Activated gamma-delta T cell treated with Interleukin-2 at 50 U/mL for 16 hours (primary cell): Measurements from ENCODE around the gene ADI1.

Experiments
- DNase-seq: peaks from one replicate; pipeline ENCODE4 v3.0.0-alpha.2; 2020

Gene ADI1

GRCh38 chr2:3478846-3479385, 40.4 kb downstream of the ADI1 start:
- no peak for DNase-seq

GRCh38 chr2:3476985-3477327, 42.4 kb downstream of the ADI1 start:
- DNase-seq: no peak

- DNase-seq: no peak
Measured at GRCh38 chr2:3476321-3476984, 42.9 kb downstream of the ADI1 start.

GRCh38 chr2:3475771-3476170, 43.6 kb downstream of the ADI1 start:
- DNase-seq: no peak

GRCh38 chr2:3472966-3473365, 46.4 kb downstream of the ADI1 start:
- DNase-seq: no peak

GRCh38 chr2:3472296-3472695, 47.0 kb downstream of the ADI1 start:
- no peak for DNase-seq

DNA sequence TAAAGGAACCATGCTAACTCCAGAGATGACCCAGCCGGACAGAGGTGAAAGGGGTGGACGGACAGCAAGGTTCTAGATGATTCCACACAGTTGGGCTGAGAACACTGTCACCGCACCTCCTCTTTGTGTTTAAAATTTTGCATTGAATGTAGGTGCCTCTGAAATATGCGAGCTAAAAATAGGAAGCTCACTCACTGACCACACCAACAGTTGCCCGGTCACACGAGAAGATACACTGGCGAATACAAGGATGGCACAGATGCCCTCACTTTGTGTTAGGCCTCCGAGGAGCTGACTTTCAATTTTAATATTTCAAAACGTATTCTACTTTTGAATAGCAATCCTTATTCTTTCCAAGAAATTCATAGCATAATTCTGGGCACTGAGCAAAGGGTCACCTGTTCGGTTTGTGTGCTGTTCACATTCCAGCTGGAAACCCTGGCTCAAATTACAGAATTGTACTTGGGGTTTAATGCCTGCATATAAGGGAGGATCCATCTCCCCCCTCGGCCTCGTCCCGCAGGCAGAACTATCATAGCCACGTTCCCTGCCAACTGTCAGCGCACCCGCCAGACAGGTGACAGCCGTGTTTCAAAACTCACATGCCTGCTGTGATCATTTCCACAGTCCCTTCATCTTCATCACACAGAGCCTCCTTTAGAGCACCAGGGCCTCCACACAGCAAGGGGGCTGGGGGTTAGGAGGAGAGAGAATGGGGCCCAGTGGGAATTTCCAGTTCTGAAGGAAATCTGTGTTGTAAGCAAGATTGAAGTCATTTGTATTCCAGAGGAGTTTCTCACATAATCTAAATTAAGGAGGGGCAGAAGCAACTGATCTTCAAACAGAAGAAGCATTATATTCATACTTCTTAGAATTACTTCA, 48.2 kb downstream of the ADI1 start:
- DNase-seq: no peak

DNA sequence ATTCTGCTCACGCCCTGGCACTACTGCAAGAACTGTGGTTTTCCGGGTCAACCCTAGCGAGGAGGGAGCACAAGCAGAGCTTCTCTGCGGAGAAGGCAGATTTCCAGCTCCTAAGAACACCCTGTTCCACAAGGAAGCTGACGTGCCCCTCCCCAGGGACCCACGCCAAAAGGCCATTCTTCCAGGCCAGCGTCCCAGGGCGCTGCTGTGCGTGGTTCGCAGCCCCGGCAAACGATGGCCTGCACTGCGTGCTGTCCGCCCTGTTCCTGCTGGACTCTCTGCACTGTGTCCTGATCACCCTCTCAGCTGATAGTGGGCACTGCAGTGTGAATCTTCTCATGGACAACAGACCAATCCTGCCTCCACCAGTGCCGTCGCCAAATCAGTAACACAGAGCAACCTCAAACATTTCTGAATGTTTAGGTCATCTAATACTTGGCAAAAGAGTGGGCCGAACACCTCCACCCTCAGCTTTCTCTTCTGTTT, 49.1 kb downstream of the ADI1 start:
- no peak for DNase-seq

DNA sequence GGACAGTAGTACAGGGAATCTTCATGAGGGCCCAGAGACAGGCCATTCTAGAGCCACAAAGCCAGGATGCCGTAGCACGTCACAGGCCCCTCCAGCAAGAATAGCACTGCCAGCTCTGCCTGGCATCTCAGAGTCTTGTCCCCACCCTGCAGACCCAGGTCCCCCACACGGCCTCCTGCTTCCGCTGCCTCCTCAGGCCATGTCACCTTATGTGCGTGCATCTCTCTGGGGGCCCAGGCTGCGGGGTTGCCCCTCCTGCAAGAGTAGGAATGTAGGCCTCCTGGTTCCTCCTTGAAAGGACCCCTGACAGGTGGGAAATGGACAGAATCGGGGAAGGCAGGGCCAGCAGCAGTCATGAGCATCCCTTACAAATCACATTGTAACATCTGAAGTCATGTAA, 49.8 kb downstream of the ADI1 start:
- no peak for DNase-seq

GRCh38 chr2:3468296-3468988, 50.9 kb downstream of the ADI1 start:
- no peak for DNase-seq

DNA sequence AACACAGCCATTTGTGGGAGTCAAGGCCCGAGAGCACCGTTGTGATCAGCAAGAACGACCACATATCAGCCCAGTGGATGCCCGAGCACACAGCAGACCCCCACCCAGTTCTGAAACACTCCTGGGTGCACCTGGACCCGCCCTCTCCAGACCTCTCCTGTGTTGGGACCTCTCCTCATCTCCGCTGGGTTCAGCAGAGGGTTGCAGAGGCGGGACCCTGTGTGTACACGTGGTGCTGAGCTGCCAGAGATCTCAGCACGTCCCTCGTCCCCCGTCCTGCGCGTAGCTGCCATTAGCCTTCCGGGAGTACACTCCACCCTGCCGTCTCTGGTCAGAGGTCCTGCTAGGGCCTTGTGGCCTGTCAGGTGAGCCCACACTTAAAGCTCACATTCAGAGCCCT, 51.7 kb downstream of the ADI1 start:
- no peak for DNase-seq

DNA sequence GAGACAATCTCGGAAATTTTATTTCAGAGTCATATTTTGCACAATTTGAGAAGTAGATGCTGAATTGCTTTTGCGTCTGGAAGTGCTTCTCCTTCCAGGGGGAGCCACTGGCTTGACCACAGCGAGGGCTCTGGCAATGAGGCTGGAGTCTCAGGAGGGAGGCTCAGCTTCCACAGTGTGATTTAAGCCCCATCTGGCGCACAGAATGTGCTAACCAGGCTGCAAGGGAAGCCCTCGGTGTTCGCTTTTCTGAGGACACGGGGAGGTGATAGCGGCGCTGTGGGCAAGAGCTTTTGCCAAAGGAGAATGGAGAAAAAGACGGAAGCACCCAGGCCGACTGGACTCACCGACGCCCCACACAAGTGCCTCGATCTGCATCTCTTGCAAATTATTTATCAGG, 52.4 kb downstream of the ADI1 start:
- no peak for DNase-seq

GRCh38 chr2:3466482-3466863, 52.9 kb downstream of the ADI1 start:
- no peak for DNase-seq

GRCh38 chr2:3465844-3466481, 53.4 kb downstream of the ADI1 start:
- DNase-seq: no peak

- no peak for DNase-seq
Measured at GRCh38 chr2:3465328-3465727, 54.0 kb downstream of the ADI1 start.

GRCh38 chr2:3464401-3465005, 54.8 kb downstream of the ADI1 start:
- DNase-seq: no peak

DNA sequence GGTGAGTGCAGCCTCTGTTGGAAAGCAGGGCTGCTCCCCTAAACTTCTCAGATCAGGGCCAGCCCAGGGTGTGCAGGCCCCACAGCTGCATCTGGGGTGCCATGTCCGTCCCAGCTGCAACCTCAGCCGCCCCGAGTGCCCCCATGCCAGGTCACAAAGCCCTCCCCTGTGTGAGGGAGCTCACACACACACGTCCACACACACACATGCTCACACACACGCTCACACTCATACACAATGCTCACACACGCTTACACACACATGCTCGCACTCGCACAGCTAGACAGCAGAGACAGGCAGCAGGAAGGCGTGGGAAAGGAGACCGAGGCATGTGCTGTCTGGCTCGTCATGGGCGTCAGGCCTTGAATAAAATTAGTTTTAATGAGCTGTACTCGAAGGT, 55.4 kb downstream of the ADI1 start:
- no peak for DNase-seq

GRCh38 chr2:3463186-3463835, 56.0 kb downstream of the ADI1 start:
- DNase-seq: no peak

DNA sequence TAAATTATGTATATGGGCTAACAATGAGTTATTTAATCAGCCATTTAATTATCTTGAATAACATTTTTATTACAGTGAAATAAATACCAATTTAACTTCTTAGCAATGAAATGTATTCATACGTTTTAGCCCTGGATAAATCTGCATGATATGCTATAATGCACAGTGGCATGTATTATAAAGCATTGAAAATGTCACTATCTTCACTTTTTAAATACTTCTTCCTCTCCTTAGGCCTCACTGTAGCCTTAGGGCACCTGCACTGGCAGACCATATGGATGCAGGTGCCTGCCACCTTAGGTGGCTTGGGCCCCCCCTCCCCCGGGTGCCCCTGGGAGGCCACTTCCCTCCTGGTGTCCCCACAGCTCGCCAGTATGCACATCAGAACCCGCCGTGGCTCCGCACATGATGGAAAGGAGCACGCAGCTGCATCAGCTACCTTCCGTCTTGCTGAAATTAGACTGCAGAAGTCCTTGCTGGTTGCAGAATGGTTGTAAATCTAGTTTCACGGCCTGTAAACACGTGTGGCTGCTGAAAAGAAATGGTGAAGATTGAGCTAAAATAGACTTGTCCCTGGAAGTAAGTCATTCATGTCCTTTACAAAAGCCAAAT, 56.7 kb downstream of the ADI1 start:
- no peak for DNase-seq

GRCh38 chr2:3461801-3462492, 57.4 kb downstream of the ADI1 start:
- no peak for DNase-seq
